ENCODE data around the gene VGLL4. TPM values are rescaled to one million over a fixed set of nuclear protein-coding genes. Genes with fewer than 3 reads are reported as not detected.

VGLL4 gene
- polyA plus RNA-seq, 1 donor (not counting 4 experiments of a cell fraction or from before 2014, with no cell fraction given) = 32.6 TPM

- H4K20me1 ChIP-seq (ENCODE audit: control insufficient read depth, extremely low read depth, insufficient read depth, low read length) = peaks cover 6% of the 10 kb centered on the region
- H3K79me2 ChIP-seq (ENCODE audit: control insufficient read depth, insufficient read depth, low read length) = peaks cover 86% of the 10 kb centered on the region
- no peak for DNase-seq (ENCODE audit: low read depth, low spot score)
- no peak for FAIRE-seq
- dilution Hi-C loops (cut with MboI; ENCODE audit: extremely low pct_ligation_motif_present, low sequenced_read_pairs) = no loop called here
- H3K4me2 ChIP-seq (ENCODE audit: control insufficient read depth, extremely low read depth, insufficient read depth, low read depth, low read length) = no peak overlapping the region
- H3K4me1 ChIP-seq (ENCODE audit: control insufficient read depth, extremely low read depth, insufficient read depth, low read length) = peaks cover 4% of the 10 kb centered on the region
- no peaks in the 10 kb centered on the region for H3K36me3 ChIP-seq (ENCODE audit: control insufficient read depth in 2 of 2, extremely low read depth in 1 of 2, insufficient read depth in 2 of 2, low read length in 2 of 2)
- H3K9me1 ChIP-seq (ENCODE audit: control insufficient read depth, extremely low read depth, insufficient read depth, low read length) = peaks cover 2% of the 10 kb centered on the region
- H3K4me3 ChIP-seq (ENCODE audit: control insufficient read depth in 2 of 3, extremely low read depth in 1 of 3, insufficient read depth in 2 of 3, low read depth in 1 of 3, low read length in 3 of 3) = no peak overlapping the region
- H3K27me3 ChIP-seq (ENCODE audit: control insufficient read depth, extremely low read depth, insufficient read depth, low read length) = no peaks in the 10 kb centered on the region
- H3K27ac ChIP-seq (ENCODE audit: control insufficient read depth, insufficient read depth, low read length) = no peak overlapping the region
- no peaks in the 10 kb centered on the region for H3K9me3 ChIP-seq (ENCODE audit: control insufficient read depth, low read depth, low read length)
- no peak overlapping the region for H2AFZ ChIP-seq (ENCODE audit: control insufficient read depth, low read length)
- no peak for TF ChIP-seq EZH2 (IDR thresholded peaks at IDR 0.05; ENCODE audit: low read length)
- no peak for TF ChIP-seq CTCF (optimal IDR thresholded peaks at IDR 0.05 in 1 of 3, IDR thresholded peaks at IDR 0.05 in 1 of 3, conservative IDR thresholded peaks at IDR 0.05 in 1 of 3; ENCODE audit: extremely low read depth in 1 of 3, insufficient read depth in 2 of 3, low read length in 3 of 3)
- no peak overlapping the region for H3K9ac ChIP-seq (ENCODE audit: control insufficient read depth, extremely low read depth, insufficient read depth, low read length)
These were observed 16.1 kb downstream of the VGLL4 start for GRCh38 chr3:11627612-11628011.

GRCh38 chr3:11626084-11626463 is 17.6 kb downstream of the VGLL4 start:
- H3K27ac ChIP-seq (ENCODE audit: control insufficient read depth, insufficient read depth, low read length) = no peak overlapping the region
- TF ChIP-seq CTCF (optimal IDR thresholded peaks at IDR 0.05 in 1 of 3, IDR thresholded peaks at IDR 0.05 in 1 of 3, conservative IDR thresholded peaks at IDR 0.05 in 1 of 3; ENCODE audit: extremely low read depth in 1 of 3, insufficient read depth in 2 of 3, low read length in 3 of 3) = no peak
- no peak for TF ChIP-seq EZH2 (IDR thresholded peaks at IDR 0.05; ENCODE audit: low read length)
- no peak overlapping the region for H3K4me3 ChIP-seq (ENCODE audit: control insufficient read depth in 2 of 3, extremely low read depth in 1 of 3, insufficient read depth in 2 of 3, low read depth in 1 of 3, low read length in 3 of 3)
- dilution Hi-C loops (cut with MboI; ENCODE audit: extremely low pct_ligation_motif_present, low sequenced_read_pairs) = no loop called here
- peaks cover 85% of the 10 kb centered on the region for H3K79me2 ChIP-seq (ENCODE audit: control insufficient read depth, insufficient read depth, low read length)
- H3K27me3 ChIP-seq (ENCODE audit: control insufficient read depth, extremely low read depth, insufficient read depth, low read length) = no peaks in the 10 kb centered on the region
- FAIRE-seq (no peak), DNase-seq (ENCODE audit: low read depth, low spot score) (no peak)
- no peak overlapping the region for H3K4me2 ChIP-seq (ENCODE audit: control insufficient read depth, extremely low read depth, insufficient read depth, low read depth, low read length)
- no peaks in the 10 kb centered on the region for H3K9me3 ChIP-seq (ENCODE audit: control insufficient read depth, low read depth, low read length)
- peaks cover 2% of the 10 kb centered on the region for H3K9me1 ChIP-seq (ENCODE audit: control insufficient read depth, extremely low read depth, insufficient read depth, low read length)
- no peaks in the 10 kb centered on the region for H3K36me3 ChIP-seq (ENCODE audit: control insufficient read depth in 2 of 2, extremely low read depth in 1 of 2, insufficient read depth in 2 of 2, low read length in 2 of 2)
- peaks cover 2% of the 10 kb centered on the region for H4K20me1 ChIP-seq (ENCODE audit: control insufficient read depth, extremely low read depth, insufficient read depth, low read length)
- peaks cover 4% of the 10 kb centered on the region for H3K4me1 ChIP-seq (ENCODE audit: control insufficient read depth, extremely low read depth, insufficient read depth, low read length)
- no peak overlapping the region for H3K9ac ChIP-seq (ENCODE audit: control insufficient read depth, extremely low read depth, insufficient read depth, low read length)
- H2AFZ ChIP-seq (ENCODE audit: control insufficient read depth, low read length) = no peak overlapping the region

All from keratinocyte (primary cell).